Ovary (tissue), 3 donors: ENCODE data around the gene PDCD7.

ENCODE experiments used
- CTCF ChIP-seq, 3 donors: fragments of 450-650 bp in 2 of 3; fragments of 200-600 bp in 1 of 3; IDR thresholded peaks; one replicate each; pipeline versions ENCODE4 v1.5.1 to v1.8.0; 2016 to 2022; ENCODE audit warnings: antibody characterized with exemption in 3 of 3, mild to moderate bottlenecking in 1 of 3
- EP300 ChIP-seq: sonication (generic); formaldehyde crosslinking; IDR thresholded peaks from one replicate; pipeline ENCODE4 v1.6.1; 2017; ENCODE audit warnings: antibody characterized with exemption
- POLR2A ChIP-seq: fragments of 450-650 bp; IDR thresholded peaks from one replicate; pipeline ENCODE4 v1.6.1; 2017; ENCODE audit warnings: antibody characterized with exemption, mild to moderate bottlenecking, moderate library complexity
- donor health status: DM: no; HTN: no; CAD: no.

GRCh38 chr15:65171428-65171827 lies 37.8 kb upstream of the PDCD7 start:
- TF ChIP-seq CTCF (IDR thresholded peaks at IDR 0.05) (no peak), EP300 (no peak), POLR2A (no peak)
